HL-60 (cell line): ENCODE measurements around the gene RPUSD4.

Experiments
- GABPA ChIP-seq: IDR thresholded peaks from 2 replicates; pipeline ENCODE4 v1.6.1; 2012; ENCODE audit warnings: low read depth
- POLR2AphosphoS5 ChIP-seq: IDR thresholded peaks from 2 replicates; pipeline ENCODE4 v1.6.1; 2012; ENCODE audit warnings: low read depth
- REST ChIP-seq: IDR thresholded peaks from 2 replicates; pipeline ENCODE4 v1.6.1; 2012; ENCODE audit warnings: low read depth; ENCODE audit not compliant: insufficient replicate concordance
- SPI1 ChIP-seq: IDR thresholded peaks from 2 replicates; pipeline ENCODE4 v1.6.1; 2012; ENCODE audit warnings: low read depth, mild to moderate bottlenecking, borderline replicate concordance
- TF ChIP-seq, protein P1 (sequence below): IDR thresholded peaks from one replicate; pipeline ENCODE4 v1.5.1; 2011; ENCODE audit warnings: low read length, control low read depth, inconsistent platforms; ENCODE audit not compliant: insufficient read depth

- TF ChIP-seq, protein P1, sequence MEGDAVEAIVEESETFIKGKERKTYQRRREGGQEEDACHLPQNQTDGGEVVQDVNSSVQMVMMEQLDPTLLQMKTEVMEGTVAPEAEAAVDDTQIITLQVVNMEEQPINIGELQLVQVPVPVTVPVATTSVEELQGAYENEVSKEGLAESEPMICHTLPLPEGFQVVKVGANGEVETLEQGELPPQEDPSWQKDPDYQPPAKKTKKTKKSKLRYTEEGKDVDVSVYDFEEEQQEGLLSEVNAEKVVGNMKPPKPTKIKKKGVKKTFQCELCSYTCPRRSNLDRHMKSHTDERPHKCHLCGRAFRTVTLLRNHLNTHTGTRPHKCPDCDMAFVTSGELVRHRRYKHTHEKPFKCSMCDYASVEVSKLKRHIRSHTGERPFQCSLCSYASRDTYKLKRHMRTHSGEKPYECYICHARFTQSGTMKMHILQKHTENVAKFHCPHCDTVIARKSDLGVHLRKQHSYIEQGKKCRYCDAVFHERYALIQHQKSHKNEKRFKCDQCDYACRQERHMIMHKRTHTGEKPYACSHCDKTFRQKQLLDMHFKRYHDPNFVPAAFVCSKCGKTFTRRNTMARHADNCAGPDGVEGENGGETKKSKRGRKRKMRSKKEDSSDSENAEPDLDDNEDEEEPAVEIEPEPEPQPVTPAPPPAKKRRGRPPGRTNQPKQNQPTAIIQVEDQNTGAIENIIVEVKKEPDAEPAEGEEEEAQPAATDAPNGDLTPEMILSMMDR = no peak
- no peak for TF ChIP-seq POLR2AphosphoS5
- no peak for TF ChIP-seq REST
- TF ChIP-seq GABPA = no peak
- TF ChIP-seq SPI1 = no peak
Measured at GRCh38 chr11:126219547-126219946, 8.1 kb upstream of the RPUSD4 start.
